GM21447 (cell line): ENCODE measurements around the gene ERC1.

Experiments
- ATAC-seq: cut with Tn5 transposase; IDR thresholded peaks from one replicate; pipeline ENCODE4 v1.9.1; 2021; ENCODE audit not compliant: unreplicated experiment

ERC1 gene

DNA sequence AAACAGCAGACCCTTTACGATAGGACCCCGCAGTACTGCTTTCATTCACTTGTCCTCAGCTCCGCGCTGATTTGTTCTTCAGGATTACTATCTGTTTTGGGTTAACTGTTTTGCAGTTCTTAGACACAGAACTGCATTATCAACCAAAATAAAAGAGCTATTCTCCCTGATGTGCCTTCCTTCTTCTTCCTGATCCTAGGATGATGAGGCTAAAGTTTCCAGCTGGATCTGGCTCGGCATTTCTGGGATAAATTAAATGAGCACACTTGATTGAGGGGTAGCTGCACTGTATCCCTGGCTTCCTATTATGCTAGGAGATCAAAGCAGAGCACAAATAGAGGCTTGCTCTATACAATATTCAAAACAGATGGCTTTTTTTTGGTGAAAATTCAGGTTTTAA lies 437.6 kb downstream of the ERC1 start:
- no peak for ATAC-seq

DNA sequence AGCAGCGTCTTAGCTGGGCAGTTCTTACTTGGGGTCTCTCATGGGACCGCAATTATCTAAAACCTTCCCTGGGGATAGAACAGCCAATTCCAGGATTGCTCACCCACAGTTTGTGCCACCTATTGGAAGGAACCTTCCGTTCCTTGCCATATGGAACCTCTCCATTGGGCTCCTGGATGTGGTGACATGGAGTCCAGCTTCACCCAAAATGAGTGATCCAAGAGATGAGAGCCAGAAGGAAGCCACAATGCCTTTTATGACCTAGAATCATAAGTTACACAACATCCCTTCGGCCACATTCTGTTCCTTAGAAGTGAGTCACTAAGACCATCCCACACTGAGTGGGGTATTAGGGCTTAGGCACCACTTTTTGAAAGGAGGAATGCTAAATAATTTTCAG lies 439.0 kb downstream of the ERC1 start:
- ATAC-seq, result no peak

DNA sequence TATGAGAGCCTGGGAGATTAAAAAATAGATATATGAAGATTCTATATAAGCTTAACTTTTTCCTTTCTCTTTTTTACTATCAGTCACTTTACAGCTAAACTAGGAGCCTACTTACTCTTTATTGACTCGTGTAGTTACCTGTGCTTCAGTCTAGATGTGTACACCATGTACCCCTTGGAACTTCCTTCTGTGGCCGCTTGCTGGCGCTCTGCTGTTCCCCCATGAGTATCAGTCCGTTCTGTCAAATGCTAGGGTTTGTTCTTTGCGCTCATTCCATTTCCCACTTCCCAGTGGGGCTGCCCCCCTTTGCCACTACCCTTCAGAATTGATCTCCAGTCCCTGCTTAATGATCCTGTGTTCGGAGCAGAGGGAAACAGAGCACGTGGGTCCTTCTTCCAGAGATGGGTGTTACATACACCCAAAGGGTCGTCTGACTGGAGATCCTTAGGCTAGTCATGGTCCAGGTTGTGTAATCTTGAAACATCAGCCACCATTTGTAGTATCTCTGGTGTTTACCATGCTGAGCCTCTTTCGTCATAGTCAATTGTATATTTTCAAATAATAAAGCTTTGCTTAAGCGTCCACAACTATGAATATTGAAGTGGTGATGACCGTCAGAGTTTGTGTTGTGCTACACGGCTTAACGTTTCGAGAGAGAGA lies 443.4 kb downstream of the ERC1 start:
- ATAC-seq, result no peak

DNA sequence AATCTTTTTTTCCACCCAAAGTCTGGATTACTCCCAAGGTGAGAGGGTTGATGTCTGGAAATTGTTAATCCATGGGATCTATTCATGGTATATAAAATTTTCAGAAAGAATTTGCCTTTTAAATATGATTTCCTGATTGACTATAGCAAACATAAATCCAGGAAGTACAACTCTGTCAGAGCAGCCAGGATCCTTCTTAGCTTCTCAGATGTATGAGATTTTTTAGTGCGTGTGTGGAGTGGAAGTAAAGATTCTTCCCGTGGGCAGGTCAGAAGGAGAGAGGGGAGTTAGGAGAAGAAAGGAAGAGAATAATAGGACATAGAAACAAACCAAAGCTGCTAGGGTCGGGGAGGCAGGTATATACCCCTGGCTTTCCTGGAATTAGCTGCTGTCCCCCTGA lies 444.0 kb downstream of the ERC1 start:
- no peak for ATAC-seq

DNA sequence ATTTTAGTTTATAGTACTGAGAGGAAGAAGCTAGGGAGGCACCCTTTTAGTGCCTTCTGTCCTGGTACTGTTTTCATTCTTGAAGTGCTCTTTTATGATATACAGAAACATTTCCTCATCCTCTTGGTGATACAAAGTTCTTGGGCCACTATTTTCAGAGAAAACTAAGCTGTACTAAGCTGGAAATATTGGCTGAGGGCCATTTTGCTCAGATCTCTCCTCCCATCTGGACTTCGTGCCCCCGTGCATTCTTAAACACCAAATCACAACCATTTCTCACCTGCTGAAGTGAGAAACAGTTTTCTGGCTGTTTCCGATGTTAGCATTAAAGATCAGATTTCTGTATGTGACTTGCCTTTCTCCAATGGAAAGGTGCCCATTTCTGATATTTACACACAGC lies 444.4 kb downstream of the ERC1 start:
- no peak for ATAC-seq

DNA sequence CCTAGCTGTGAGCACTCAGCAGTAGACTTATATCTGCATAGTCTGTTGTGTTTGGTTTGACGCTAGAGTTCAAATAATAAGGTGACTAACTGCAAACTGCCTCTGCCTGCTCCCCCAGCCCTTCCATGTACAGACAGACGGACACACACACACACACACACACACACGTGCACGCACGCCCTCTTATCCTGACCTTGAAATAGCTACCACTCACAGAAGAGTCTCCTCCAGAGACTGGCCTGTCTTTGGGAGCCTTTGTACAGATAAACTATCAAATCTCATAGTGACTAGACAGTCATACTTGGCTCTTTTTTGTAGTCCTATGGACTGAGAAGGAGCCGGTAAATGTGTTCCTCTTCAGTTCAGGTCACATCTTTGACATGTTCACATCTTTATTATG lies 445.0 kb downstream of the ERC1 start:
- no peak for ATAC-seq

DNA sequence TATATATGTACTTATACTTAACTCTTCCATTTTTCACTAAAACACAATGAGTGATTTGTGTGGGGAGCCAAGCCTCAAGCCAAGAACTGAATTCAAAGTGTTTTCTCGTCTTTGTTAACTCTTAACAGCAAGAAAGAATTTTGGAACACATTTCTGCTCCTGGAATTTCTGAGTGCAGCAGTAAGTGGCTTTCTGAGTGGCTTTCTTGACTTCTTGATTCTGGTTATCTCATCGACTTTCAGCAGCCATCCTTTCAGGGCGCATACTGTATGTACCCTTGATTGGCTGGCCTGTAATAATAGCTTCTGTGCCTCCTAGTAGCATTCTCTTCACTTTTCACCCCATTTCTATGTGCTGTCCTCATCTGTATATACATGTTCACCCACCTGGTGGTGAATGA lies 446.0 kb downstream of the ERC1 start:
- ATAC-seq, result no peak

DNA sequence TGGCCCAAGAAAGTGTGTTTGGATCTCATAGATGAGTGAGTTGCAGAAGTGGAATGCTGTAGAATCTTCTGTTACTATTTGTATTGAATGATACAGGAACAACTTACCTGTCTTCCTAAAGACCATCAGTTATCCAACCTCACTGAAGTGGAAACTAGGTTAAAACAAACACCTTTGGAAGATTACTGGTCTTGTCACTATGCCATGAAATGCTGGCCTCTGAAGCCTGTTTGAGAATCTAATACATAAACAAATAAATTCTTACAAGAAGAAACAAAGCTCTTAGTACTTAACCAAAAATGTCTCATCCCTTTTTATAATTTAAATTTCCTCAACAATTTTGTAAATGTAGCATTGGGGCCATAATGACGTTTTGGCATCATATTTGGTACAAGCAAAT lies 448.2 kb downstream of the ERC1 start:
- ATAC-seq, result no peak

DNA sequence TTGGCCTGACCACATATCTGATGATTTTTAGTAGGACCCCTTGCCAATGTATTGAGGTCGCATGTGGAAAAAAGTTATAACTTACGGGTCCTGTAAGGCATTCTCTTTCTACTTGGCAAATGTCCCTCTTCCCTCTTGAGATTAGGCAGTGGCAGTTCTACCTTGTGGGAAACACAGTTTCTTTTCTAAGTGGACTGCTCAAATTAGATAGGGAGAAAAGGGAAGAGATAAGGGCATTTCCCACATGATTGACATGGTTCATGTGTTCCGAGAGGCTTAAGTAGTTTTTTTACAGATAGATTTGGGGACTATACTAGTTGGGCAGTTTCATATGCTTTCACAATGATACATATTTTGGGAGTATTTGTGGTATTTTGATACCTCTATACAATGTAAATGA lies 448.7 kb downstream of the ERC1 start:
- ATAC-seq, result no peak

DNA sequence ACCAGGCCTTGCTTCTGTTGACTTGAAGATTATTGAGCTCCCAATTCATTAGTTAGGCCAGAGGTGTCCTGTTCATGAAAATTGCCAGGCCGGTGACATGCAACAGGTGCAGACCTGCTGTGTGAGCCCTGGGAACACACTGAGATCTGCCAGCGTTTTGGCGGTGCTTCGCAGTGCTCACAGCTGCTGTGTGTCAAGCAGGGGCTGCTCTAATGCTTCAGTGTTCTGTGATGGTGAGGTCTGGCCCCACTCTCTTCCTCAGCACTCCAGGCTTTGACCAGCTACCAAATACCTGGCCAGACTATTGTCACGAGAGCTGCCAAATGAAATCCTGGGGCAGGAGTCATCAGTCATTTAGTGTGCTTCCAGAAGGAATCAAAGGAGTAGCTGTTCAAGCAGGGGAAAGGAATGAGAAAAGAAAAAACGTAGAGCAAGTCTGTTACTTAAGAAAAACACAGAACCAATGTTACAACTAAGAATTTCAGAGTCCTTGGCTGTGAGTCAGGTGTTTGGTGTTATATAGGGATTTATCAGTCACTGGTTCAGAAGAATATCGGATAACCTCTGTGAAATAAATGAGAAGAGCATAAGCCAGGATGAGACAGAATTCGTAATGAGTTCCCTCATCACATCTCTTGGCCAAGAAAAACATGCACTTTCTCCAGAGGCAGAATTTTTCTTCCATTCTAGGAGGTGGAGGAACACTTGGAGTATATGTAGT lies 452.6 kb downstream of the ERC1 start:
- ATAC-seq, result no peak

DNA sequence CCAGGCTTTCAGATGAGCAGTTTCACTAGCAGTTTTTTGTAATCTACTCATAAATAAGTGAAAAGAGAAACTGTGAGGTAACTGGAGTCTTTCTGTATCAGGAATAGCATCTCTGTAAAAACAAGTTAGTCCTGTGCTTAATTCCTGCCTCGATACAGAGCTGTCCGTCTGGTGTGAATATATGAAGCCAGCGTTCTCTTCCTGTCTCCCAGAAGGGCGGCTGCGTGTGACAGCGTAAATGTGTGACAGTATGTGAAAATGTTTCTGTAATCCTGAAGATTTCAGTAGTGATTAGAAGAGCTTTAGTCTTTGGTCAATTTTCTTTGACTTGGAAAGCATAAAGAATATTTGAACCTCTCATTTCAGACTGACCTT lies 453.1 kb downstream of the ERC1 start:
- no peak for ATAC-seq

DNA sequence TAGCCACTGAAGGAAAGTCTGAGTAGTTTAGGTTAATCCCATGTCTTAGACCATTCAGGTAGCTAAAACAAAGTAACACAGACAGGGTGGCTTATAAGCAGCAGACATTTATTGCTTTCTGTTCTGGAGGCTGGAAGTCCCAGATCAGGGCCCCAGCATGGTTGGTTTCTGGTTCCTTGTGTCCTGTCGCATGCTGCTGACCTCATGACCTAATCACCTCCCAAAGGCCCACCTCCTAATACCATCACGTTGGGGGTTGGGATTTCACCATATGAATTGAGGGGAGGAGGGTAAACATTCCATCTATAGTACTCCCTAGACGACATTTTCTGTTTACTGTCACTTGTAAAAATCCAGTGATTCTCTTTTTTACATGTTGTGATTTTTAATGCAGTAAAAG lies 454.8 kb downstream of the ERC1 start:
- ATAC-seq, result no peak

DNA sequence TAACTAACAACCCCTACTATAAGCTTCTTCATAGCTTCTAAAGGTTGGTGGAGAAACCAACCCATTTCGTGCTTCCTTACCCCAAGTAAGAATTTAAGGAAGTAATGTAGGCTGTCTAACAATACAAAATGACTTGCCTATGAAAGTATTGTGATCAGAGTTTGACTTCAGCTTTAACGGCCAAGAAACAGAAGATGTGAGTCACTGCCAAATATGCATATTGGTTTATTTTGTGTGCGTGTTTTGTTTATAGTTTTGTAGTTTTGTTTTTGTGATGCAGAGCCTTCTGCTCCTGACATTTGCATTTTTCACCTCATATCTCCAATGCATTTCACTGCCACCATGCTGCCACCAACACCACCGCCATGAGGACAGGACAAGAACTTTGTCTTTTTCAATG lies 457.3 kb downstream of the ERC1 start:
- no peak for ATAC-seq

DNA sequence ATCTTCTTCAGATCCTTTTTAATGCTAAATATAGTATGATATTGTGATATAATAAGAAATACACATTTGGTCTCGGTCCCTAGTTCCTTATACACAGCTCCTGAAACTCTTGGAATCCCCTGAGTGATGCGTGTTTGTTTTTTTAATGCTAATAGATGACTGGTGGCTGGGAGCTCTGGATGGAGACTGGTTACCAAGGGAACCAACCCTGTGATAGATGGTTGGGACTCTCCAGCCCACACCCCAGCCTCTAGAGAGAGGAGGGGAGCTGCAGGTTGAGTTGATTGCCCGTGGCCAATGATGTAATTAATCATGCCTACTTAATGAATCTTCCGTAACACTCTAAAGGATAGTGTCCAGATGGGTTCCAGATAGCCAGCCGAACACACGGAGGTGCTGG lies 462.8 kb downstream of the ERC1 start:
- no peak for ATAC-seq

DNA sequence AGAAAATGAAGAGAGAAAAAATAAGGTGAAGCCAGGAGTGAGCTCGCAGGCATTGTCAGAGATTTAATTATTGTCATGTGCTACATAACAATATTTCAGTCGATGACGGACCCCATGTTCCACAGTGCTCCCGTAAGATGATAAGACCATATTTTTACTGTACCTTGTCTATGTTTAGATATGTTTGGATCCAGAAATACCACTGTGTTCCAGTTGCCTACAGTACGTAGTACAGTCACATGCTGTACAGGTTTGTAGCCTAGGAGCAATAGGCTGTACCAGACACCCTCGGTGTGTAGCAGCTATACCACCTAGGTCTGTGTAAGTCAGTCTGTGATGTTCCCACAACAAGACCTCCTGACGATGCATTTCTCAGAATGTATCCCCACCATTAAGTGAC lies 465.9 kb downstream of the ERC1 start:
- no peak for ATAC-seq

DNA sequence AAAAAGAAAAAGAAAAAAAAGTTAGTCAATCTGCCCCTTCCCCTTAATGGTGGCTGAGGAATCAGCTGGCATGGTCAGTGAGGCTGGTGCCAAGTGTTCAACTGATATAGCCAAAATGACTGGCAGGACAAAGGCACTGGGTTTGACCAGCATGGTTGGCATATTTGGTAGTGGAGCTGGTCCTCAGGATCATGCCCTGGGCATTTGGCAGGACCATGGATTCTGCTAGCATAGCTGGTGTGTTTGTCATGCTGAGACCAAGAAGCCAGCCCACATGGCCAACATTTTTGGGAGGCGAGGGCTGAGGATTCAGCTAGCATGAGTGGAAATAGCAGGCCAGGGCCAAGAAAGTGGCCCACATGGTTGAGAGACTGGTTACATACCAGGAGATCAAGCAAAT lies 466.9 kb downstream of the ERC1 start:
- ATAC-seq, result no peak

DNA sequence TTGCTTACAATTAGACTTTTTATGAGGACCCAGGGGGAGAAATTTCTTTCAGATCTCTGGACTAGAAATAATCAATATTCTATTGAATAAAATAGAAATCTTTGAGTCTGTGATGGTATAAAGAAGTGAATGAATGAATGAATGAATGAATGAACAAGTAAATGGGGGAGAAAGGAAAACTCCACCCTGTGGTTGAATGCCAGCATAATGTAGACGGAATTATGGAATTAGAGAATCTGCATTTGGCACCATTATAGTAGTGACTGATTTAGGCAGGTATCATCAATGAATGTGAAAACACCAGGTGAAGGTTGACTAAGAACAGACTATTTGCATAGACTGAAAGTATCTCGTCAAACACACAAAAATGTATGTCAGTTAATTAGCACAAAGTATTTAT lies 468.3 kb downstream of the ERC1 start:
- ATAC-seq, result no peak

DNA sequence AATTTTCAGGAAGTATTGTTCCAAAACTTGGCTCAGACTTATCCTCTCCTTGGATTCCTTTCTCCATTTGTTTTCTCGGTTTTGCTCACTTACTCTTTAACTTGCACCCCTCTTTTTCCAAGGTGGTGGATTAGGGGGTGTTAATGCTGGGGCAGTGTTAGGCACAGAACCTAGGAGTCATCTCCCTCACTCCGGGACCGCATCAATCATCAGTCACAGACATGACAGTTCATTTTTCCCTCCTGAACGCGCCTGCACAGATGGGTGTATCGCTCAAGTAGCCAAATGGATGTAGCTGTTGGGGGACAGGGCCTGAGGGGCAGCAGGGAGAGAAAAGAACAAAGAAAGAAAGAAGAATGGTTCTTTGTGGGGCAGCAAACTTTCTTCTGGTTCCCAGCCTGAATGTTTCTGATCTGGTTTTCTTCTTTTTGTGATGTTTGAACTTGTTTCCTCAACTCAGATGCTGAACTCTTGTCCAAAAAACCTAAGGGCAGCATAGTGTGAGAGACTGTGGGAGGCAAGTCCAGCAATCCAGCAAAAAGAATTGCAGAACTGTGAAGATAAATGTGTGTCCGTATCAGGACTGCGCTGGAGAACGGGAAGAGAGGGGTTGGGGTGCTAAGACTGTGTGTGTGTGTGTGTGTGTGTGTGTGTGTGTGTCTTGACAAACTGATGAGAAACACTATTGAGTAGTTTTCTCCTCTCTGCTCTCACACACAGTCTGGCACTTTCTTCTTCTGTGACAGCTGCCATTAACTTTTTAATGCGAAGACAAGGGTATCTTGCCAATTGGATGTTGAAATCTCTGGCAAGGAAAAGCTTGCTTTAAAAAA lies 472.3 kb downstream of the ERC1 start:
- no peak for ATAC-seq

DNA sequence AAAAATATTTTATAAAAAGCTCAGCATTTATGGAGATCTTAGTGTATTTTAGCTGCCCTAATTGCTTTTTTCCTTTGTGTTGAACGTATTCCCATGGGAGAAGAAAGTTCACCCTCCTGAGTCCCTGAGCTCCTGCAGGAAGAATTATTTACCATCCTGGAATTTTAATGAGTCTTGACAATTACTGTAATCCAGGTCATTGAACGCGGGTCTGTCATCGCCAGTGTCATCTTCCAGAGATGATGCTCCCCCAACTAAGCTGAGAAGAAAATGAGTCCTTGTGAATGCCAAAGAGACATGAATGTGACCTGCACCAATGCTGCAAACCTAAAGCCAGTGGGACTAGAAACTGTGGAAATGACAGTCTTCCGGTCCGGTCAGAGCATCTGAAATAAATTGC lies 473.9 kb downstream of the ERC1 start:
- ATAC-seq, result no peak

DNA sequence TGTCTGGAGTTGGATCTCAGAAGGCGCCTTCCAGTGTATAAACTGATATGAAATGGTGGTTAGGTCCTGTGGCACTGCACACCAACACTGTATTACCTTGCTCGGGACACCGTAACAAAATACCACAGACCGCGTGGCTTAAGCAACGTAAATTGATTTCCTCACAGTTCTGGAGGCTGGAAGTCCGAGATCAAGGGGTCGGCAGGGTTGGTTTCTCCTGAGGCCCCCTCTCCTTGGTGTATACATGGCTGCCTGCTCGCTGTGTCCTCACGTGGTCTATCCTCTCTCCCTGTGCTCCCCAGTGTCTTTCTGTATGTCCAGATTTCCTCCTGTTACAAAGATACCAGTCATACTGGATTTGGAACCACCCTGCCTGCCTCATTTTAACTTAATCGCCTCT lies 475.0 kb downstream of the ERC1 start:
- no peak for ATAC-seq

DNA sequence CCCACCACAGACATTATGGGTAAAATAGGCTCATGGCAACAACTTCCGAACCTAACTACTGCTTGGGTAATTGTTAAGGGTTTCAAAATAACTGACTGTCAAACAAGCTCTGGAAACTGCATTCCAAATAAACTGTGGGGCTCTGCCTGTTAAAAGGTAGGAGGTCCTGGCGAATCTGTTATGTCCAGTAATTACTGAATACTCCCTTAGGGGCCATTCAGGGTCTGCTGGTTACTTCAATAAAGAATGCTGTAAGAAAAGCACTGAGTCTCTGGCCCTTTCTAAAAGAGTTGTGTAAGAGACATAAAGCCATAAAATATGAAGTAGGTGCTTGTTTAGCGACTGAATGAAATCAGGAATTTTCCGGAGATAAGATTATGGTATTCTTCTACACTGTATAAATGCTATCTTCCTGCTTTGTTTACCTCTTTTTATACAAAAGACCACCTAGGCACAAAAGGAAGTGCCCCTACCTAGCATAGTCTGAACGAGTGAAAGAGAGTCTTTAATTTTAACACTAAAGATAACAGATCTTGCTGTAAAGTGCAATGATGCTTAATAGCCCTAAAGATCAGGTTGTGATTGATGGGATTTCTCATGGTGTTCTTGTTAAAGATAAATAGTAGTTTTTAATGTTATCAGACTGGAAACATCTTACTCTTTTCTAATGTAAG lies 475.6 kb downstream of the ERC1 start:
- no peak for ATAC-seq

DNA sequence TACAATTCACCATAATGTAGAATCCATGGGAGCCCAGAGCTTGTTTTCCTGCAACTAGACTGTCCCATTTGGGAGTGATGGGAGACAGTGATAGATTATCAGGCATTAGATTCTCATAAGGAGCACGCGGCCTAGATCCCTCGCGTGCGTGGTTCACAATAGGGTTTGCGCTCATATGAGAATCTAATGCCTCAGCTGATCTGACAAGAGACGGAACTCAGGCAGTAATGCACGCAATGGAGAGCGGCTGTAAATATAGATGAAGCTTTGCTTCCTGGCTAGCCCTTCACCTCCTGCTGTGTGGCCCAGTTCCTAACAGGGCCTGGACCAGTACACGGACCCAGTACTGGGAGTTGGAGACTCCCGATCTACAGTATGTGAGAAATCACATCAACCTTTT lies 476.7 kb downstream of the ERC1 start:
- no peak for ATAC-seq
